GM21515 (cell line): ENCODE measurements around the gene LYPD5.
A peak's percentile ranks its signal among the peaks of the same experiment; 100 is the strongest.
"Not testable (repeated sequence)": the region's sequence is repeated elsewhere in the genome, so short reads cannot be mapped to it uniquely, and the experiment has no call there.

Source experiments
- ATAC-seq: cut with Tn5 transposase; IDR thresholded peaks from one replicate; pipeline ENCODE4 v1.9.1; 2021; ENCODE audit not compliant: unreplicated experiment

Gene LYPD5, protein sequence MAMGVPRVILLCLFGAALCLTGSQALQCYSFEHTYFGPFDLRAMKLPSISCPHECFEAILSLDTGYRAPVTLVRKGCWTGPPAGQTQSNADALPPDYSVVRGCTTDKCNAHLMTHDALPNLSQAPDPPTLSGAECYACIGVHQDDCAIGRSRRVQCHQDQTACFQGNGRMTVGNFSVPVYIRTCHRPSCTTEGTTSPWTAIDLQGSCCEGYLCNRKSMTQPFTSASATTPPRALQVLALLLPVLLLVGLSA

DNA sequence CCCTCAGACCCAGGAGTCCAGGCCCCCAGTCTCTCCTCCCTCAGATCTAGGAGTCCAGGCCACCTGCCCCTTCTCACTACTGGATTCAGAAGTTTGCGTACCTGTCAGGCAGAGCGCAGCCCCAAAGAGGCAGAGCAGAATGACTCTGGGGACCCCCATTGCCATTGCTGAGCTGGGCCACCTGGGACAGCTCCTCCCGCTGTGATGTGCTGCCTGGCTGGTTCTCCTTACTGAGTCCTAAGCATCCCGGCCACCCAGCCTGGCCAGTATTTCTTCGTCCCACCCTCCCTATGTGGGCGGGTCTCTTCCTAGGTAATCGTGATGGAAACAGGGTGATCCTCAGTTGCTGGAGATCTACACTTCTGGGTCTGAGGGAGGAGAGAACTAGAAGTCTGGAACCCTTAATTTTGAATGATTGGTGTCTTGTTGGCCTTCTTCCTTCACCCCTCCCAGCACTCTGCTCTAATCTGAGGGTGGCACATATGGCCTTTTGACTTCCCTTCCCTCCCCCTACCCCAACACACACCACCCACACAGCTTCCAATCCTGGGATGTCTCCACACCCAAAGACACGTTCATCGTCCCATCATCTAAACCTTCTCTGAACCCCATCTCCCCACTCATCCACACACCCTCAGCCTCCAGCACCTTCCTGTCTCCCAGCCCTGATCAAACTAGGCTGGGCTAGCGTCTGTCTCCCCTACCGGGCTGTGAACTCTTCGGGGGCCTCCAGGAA is at the start of gene LYPD5:
Gene LYPD5, minus strand, starts transcription at position 232 of the 736 bp plus-strand sequence. Its CDS starts 67 bp downstream, at position 165.
- ATAC-seq: no peak

- no peak for ATAC-seq
Observed at GRCh38 chr19:43848821-43849220, 46.6 kb upstream of the LYPD5 start.

GRCh38 chr19:43847884-43848283 is 45.6 kb upstream of the LYPD5 start:
- no peak for ATAC-seq

DNA sequence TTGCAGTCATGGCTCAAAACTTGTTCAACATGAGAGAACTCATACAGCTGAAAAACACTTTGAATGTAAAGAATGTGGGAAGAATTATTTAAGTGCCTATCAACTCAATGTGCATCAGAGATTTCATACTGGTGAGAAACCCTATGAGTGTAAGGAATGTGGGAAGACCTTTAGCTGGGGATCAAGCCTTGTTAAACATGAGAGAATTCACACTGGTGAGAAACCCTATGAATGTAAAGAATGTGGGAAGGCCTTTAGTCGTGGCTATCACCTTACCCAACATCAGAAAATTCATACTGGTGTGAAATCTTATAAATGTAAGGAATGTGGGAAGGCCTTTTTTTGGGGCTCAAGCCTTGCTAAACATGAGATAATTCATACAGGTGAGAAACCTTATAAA is 45.0 kb upstream of the LYPD5 start:
- no peak for ATAC-seq

GRCh38 chr19:43842007-43842406 is 39.8 kb upstream of the LYPD5 start:
- ATAC-seq: no peak

DNA sequence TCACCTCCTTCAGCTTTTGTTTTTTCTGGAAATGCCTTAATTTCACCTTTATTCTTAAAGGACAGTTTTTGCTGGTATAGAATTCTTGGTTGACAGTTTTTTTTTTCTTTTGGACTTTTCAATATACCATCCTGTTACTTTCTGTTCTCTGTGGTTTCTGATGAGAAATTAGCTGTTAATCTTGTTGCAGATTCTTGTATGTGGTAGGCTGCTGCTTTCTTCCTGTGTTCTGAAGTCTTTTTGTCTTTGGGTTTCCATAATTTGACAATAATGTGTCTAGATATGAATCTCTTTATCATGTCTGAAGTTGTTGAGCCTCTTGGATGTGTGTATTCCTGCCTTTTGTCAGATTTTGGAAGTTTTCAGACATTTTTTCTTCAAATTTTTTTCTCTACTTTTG is 36.9 kb upstream of the LYPD5 start:
- no peak for ATAC-seq

DNA sequence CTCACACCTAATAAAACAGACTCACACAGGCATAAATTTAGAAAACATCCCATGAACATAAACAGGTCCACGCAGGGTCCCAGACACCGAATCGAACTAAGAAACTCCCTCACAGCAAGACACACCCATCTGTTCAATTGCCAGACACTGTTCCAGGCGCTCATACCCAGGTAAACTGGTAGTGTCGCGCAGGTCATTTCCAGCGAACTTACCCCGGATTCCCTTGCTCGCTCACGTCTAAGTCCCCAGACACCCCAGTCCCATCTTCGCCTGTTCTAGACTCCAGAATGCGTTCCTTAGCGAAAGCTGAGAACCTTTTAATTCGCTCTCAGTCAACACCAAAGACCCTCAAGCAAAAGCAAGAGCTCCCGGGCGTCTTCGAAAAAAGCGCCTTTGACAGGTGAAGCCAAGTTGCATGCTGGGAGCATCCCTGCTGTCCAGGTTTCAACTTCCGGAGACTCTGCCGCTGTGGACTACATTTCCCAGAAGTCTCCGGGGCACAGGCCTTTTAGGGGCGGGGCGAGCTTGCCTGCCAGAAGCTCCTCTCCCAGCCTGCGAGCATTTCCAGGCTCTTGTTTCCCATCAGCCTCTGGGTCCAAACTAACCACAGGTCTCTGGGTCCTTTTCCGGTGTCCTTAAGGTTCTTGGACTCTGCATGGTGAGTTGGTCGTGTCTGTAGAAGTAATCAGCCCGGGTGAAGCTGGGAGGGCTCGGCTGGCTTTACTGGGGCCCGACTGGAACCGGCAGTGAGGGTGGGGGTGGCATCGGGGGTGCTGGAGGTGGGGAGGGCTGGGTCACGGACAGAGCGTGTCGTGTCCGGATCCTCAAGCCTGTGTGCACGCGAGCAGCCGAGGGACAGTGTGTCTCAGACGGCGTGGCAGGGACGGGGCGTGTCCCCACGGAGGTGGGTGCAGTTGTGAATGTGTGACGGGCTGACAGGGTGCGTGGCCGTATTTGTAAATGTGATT is 24.8 kb upstream of the LYPD5 start, which contains the start of gene ZNF283:
Gene ZNF283, plus strand, starts transcription at position 535 of the 968 bp plus-strand sequence. CDS start 6,184 bp downstream, outside the sequence.
- ATAC-seq: peak; percentile 79

DNA sequence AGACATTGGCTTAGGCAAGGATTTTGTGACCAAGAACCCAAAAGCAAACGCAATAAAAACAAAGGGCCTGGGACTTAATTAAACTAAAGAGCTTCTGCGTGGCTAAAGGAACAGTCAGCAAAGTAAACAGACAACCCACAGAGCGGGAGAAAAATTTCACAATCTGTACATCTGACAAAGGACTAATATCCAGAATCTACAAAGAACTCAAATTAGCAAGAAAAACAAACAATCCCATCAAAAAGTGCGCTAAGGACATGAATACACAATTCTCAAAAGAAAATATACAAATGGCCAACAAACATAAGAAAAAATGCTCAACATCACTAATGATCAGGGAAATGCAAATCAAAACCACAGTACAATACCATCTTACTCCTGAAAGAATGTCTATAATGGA is 22.3 kb upstream of the LYPD5 start:
- not testable (repeated sequence) for ATAC-seq

- ATAC-seq: not testable (repeated sequence)
Observed at GRCh38 chr19:43823856-43824255, 21.6 kb upstream of the LYPD5 start.

GRCh38 chr19:43820884-43821215 is 18.6 kb upstream of the LYPD5 start:
- ATAC-seq: no peak

DNA sequence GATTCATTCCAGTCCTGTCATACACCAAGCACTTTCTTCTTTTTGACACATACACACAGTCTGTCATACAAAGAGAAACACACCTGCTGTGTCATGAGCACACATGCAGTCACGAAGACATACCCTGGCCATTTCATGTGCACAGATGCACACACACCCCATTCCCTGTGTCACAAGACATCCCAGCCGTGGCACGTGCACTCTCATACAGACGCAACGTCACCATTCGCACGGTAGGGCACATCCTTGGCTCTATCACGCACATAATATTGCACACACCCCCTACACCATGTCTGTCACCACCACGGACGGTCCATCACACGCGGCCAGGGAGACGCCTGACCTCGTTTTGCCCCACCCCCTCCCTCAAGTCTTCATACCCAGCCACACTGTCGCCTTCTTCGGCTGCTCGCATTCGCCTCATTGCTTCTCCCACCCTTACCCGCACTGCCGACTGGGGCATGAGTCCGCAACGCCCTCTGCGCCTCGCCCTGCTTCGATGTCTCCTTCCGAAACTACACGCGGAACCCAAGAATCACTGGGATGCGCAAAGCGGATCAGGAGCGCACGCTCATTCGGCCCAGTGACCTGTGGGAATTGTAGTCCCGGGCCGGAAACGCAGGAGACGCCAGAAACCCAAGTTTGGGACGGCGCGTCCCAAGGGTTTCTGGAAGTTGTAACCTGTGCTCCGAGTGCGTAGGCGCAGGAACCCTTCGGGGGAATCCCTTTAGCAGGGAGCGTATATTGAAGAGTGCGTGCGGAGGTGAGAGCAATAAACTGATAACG is 18.0 kb upstream of the LYPD5 start:
- no peak for ATAC-seq

DNA sequence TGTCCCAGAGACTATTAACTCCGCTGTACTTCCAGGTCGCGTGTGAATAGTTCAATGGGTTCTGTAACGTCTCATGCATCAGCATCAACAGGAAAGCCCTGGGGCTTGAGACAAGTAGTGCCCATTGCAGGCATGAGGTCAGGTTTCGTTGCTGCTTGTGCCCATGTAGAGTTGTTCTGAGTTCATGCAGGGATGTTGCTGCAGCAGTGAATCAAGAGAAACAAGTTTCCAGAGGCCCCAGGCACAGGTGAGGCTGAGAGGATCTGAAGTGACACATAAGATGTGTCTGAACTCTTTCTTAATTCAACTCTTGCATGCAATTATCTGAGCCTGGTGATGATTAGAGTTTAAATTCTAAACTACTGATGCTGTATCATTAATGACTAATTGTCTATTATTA is 16.3 kb upstream of the LYPD5 start:
- ATAC-seq: no peak

DNA sequence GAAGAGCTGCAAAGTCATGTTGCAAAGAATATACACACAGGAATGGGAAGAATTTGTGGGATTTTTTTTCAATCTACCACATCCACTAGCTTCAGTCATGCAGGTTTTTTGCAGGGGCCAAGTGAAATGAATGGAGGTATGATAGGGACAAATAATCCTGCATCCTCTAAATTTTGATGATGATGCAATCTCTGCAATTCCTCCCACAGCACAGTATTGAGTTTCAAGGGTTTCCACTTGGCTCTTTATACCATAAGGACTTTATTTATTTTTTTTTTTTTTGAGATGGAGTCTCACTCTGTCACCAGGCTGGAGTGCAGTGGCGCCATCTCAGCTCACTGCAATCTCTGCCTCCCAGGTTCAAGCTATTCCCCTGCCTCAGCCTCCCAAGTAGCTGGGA is 15.2 kb upstream of the LYPD5 start:
- ATAC-seq: not testable (repeated sequence)

DNA sequence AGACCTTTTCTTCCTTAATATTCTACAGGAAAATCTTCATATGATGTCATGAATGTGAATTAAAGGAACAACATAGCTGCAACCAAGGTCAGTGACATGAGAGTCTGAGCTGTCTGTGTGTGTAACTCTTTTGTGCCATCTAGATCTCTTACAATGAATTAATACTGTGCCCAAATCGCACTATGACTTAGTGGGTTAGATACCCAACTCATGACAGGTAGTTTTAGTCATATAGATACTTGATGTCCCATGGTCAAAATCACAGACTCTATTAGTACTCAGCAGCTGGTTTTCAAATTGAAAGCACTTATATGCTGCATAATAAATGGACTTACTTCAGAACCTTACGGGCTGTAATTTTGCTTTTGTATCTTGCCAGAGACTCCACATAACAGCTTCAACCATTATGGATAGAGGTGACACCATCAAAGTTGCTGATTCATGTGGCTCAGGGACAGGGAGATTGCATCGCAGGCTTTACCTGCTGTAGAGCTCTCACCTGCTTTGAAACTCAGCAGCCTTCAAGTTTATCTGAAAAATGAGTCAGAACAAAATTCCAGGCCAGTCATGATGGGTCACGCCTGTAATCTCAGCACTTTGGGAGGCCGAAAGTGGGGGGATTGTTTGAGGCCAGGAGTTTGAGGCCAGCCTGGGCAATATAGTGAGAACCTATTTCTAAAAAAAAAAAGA is 12.6 kb upstream of the LYPD5 start:
- no peak for ATAC-seq

DNA sequence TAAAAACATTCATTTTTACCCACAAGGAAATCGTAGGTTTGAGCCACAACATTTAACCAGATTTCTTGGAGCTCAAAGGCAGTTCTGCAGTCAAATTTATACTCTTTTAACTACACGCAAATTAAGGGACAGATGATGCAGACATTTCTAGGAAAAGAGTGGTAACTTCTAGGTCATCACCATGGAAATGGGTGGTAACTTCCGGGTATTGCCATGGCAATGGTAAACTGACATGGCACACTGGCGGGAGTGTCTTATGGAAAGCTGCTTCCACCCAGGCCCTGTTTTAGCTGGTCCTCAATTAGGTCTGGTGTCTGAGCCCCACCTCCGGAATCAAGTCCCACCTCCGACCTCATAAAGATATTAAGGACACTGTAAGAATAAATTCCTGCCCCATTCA is 10.4 kb upstream of the LYPD5 start:
- no peak for ATAC-seq

DNA sequence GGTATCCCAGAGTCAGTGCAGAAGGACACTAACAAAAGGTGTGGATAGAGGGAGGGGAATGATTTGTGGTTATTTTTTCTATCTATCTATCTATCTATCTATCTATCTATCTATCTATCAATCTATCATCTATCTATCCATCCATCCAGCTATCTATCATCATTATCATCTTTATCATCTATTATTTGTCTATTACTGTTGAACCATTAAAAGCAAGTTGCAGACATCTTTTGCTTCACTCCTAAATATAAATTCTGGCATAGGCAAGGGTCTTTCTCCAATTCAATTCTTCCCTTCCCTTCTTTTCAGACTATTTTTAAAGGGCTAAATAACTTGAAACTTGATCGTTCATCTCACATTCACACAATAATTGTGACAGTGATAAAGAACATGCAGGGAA is 10.0 kb upstream of the LYPD5 start:
- no peak for ATAC-seq

DNA sequence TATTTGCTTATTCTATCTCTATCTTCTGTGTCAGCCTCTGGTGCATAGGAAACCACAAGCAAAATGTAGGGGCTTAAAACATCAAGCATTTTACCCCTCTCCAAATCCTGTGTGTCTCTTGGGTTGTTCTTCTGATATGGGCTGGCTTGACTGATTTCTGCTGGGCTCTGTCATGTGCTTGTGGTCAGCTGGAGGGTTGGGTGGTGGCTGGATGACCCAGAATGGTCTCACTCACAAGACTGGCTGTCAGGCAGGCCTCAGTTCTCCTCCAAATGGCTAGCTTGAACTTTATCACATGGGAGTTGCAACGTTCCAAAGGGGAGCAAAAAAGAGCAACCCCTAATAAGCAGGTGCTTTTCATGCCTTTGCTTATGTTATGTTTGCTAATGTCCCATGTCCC is 9.6 kb upstream of the LYPD5 start:
- ATAC-seq: no peak

DNA sequence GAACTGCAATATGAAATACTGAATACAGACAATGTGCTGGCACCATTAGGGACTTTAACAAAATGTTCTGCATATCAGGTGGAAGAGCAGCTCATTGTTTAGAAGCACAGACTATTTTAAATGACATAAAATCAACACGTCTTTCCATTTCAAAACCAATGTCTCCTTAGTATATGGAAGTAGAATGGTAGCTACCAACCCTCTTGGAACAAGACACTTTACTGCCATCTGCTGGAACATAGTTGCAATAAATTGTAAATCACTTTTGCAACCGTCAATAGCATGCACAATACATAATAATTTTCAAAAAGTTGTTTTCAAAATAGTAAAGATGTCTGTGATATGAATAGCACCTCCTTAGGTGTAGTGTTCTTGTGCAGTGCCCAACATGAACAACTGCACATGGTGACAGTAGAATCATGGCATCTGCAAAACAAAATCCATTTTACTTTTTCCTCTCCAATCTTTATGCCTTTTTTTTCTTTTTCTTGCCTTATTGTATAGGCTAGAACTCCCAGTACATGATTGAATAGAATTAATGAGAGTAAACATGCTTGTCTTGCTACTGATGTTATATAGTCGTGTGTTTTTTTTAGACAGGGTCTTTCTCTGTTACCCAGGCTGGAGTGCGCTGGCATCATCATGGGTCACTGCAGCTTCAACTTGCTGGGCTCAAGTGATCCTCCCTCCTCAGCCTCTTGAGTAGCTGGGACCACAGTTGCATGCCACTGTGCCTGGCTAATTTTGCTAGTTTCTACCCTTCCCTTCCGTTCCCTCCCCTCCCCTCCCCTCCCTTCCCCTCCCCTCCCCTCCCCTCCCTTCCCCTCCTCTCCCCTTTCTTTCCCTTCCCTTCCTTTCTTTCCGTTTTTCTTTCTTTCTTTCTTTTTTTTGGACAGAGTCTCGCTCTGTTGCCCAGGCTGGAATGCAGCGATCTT is 7.8 kb upstream of the LYPD5 start:
- no peak for ATAC-seq

- no peak for ATAC-seq
Observed at GRCh38 chr19:43807651-43808050, 5.4 kb upstream of the LYPD5 start.
